Stimulated activated CD4-positive, alpha-beta T cell treated with anti-CD3 and anti-CD28 coated beads, Interleukin-2, amount 100 ng/mL, for 48 hours (primary cell): Measurements from ENCODE around the gene ZNF836.
"Not testable (repeated sequence)": the region's sequence is repeated elsewhere in the genome, so short reads cannot be mapped to it uniquely, and the experiment has no call there.

Source experiments
- DNase-seq, 2 donors: peaks; one replicate each; pipeline ENCODE4 v3.0.0-alpha.2; 2020

The ZNF836 gene

DNA sequence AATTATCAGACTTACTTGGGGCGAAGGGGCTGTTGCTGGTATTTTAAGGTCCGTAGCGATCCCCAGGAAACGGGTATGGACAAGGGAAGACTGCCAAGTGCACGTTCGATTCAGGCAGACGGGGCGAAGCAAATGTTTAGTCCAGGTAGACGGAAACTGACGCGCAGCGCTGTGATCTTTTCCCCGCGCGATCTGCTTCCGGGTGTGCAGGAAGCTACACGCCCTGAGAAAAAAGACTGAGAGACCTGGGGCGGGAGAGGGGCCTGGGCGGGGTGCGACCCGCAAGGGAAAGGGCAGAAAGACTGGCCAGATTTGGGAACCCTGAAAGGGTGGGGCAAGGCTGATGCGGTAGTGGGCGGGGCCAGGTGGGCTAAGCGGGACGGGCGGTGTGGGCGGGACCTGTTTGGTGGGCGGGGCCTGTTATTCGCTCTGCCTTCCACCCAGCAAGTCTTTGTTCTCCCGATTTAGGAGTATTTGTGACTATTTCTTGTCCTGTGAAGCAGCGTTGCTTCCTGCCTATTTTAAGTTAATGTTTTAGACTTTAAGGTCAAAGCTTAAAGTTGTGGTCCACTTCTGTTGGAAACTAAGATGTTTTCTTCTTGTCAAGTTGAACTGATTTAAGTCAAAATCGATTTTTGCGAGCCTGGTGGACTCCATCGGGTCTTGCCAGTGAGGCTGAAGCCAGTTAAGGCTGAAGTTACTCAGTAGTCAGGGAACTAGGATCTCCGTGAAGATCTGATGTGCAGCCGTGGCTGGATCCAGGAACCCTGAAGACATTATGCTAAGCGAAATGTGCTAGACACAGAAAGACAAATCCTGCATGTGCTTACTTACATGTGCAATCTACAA is at the start of gene ZNF836:
ZNF836 (minus strand) TSS at position 301 of the 849 bp plus-strand sequence. CDS start 3,549 bp downstream, outside the sequence.
- peak; percentile 83 to 89 for DNase-seq

GRCh38 chr19:52221031-52221430 is 49.6 kb upstream of the ZNF836 start:
- no peak for DNase-seq

- DNase-seq: no peak
Observed at GRCh38 chr19:52219611-52220010, 48.2 kb upstream of the ZNF836 start.

DNA sequence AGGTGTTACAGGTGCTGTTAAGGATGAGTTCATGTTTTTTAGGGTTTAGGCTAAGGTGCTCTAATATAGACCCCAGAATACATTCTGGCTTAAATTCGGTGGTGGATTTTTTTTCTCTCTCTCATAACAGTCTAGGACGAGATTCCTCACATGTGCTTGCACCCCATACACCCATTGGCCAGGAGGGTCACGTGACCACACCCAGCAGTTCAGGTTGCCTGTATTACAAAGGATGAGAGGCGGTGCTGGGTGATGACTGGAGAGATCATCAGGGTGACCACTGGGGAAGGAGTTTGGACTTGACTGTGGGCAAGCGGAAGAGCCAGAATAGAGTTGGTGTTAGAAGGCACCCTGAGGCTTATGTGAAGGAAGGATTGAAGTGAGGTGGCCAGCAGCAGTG is 46.2 kb upstream of the ZNF836 start:
- DNase-seq: no peak

GRCh38 chr19:52216401-52216800 is 45.0 kb upstream of the ZNF836 start:
- DNase-seq: no peak

DNA sequence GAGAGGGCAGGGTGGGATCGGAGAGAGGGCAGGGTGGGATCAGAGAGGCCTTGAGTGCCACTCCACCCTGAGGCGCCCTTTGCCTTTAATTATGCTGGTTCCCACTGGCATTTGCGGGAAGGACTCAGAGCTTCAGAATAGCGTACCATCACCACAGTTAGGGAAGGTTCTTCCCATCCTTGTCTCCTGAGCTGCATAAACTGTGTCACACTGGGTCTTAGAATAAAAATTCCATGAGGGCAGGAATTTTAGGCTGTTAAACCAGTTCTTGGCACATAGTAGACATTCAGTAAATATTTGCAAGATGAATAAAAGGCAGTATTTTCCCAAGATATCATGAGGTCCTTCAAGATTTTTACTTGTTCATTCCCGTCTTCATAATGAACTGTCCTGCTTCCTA is 42.8 kb upstream of the ZNF836 start:
- DNase-seq: no peak

- no peak for DNase-seq
Observed at GRCh38 chr19:52212572-52213255, 41.3 kb upstream of the ZNF836 start.

GRCh38 chr19:52211926-52212571 is 40.6 kb upstream of the ZNF836 start:
- no peak for DNase-seq

- DNase-seq: no peak
Observed at GRCh38 chr19:52211203-52211602, 39.8 kb upstream of the ZNF836 start.

DNA sequence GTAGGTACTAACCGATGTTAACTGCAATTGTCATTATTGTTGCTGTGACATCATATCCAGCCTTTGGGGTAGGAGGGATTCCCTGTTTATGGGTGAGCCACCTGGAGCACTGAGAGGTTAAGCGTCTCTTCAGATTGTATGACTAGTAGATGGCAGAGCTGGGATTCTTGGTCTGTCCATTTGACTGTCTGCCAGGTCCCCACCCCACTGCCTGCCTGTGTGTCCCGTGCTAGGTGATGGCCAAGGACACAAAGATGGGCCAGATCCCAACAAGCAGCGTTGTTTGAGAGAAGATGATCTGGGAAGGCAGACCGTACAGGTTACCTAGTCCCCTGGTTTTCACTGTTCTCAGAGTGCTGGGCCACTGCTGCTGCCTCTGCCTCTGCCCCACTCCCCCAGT is 35.1 kb upstream of the ZNF836 start:
- DNase-seq: no peak

DNA sequence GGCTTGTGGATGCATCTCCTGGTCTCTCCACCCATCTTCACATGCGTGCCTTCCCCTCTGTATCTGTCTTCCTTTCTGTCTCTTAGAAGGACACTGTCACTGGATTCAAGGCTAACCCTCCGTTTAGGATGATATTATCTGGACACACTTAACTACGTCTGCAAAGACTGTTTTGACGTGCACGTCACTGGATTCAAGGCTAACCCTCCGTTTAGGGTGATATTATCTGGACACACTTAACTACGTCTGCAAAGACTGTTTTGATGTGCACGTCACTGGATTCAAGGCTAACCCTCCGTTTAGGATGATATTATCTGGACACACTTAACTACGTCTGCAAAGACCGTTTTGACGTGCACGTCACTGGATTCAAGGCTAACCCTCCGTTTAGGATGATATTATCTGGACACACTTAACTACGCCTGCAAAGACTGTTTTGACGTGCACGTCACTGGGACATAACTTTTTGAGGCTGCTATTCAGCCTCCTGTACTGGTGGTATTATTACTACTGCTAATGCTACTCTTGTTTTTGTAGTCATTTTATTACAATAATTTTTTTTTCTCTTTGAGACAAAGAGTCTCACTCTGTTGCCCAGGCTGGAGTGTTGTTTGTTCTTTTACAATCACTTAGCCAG is 29.5 kb upstream of the ZNF836 start:
- DNase-seq: not testable (repeated sequence)

- no peak for DNase-seq
Observed at GRCh38 chr19:52200044-52200443, 28.6 kb upstream of the ZNF836 start.

- no peak for DNase-seq
Observed at GRCh38 chr19:52198678-52199077, 27.3 kb upstream of the ZNF836 start.

- DNase-seq: no peak
Observed at GRCh38 chr19:52197964-52198363, 26.5 kb upstream of the ZNF836 start.

- no peak for DNase-seq
Observed at GRCh38 chr19:52196256-52196967, 25.0 kb upstream of the ZNF836 start.

- no peak for DNase-seq
Observed at GRCh38 chr19:52191951-52192350, 20.5 kb upstream of the ZNF836 start.

GRCh38 chr19:52191389-52191788 is 20.0 kb upstream of the ZNF836 start:
- no peak for DNase-seq

- peak in 1 of 2 donors; percentile 17 for DNase-seq
Observed at GRCh38 chr19:52190487-52191293, 19.3 kb upstream of the ZNF836 start.

DNA sequence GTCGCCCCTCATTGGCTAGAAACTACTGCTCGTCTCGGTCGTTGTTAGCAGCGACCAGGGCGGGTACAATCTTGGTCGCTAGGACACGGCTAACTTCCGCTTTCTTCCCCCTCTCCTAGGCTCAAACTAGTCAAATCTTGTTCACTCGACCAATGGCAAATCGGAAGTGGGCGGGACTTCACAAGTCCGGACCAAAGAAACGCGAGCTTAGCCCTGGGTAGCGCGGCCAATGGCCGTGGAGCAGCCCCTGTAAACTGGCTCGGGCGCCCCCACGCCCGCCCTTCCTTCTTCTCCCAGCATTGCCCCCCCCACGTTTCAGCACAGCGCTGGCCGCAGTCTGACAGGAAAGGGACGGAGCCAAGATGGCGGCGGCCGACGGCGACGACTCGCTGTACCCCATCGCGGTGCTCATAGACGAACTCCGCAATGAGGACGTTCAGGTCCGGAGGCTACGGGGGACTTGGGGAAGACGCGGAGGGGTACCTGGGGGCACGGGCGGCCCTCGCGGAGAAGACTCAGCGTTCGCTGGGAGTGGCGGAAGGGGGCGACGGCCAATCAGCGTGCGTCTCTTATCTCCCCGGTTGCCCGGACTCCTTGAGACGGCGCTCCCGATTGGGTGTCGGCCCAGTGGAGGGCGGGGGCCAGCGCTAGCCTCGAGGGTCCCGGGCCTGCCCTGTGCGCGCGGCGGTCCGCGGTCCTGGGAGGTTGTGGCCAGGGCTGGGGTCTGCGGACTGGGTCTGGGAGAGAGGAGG is 18.5 kb upstream of the ZNF836 start, which contains the start of gene PPP2R1A:
PPP2R1A (plus strand) TSS at position 318 of the 752 bp plus-strand sequence; CDS start at position 363, 45 bp downstream.
- peak; percentile 93 to 95 for DNase-seq
